ENCODE data around the gene SYT13.

DNA sequence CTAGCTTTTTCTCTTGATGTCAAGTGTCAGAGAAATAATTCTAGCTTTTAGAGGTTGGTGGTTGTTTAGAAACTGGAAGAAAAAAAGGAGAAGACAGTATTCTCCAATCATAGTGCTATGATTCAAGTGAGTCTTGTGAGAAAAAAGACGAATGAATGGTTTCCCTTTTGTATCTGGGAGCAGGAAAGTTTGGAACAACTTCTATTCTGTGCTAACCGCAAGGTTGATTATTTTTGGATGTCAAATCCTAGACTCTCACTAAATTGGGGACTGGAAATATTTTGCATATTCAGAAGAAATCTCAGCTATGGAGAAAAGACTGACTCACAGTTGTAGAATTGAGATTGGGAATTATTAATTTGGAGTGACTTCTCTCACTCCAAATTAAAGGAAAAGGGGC lies 69.2 kb downstream of the SYT13 start:
- TF ChIP-seq, protein P1, sequence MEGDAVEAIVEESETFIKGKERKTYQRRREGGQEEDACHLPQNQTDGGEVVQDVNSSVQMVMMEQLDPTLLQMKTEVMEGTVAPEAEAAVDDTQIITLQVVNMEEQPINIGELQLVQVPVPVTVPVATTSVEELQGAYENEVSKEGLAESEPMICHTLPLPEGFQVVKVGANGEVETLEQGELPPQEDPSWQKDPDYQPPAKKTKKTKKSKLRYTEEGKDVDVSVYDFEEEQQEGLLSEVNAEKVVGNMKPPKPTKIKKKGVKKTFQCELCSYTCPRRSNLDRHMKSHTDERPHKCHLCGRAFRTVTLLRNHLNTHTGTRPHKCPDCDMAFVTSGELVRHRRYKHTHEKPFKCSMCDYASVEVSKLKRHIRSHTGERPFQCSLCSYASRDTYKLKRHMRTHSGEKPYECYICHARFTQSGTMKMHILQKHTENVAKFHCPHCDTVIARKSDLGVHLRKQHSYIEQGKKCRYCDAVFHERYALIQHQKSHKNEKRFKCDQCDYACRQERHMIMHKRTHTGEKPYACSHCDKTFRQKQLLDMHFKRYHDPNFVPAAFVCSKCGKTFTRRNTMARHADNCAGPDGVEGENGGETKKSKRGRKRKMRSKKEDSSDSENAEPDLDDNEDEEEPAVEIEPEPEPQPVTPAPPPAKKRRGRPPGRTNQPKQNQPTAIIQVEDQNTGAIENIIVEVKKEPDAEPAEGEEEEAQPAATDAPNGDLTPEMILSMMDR (conservative IDR thresholded peaks at IDR 0.05) = no peak
- TF ChIP-seq ZFX (IDR thresholded peaks at IDR 0.05) = no peak
